GM19238 (cell line): ENCODE data around the gene KLK13.

Experiments used
- DNase-seq: peaks from one replicate; pipeline ENCODE4 v3.0.0; 2011; ENCODE audit warnings: low spot score; ENCODE audit not compliant: insufficient read length

The KLK13 gene

GRCh38 chr19:51060973-51061372 is 3.9 kb downstream of the KLK13 start:
- no peak for DNase-seq

- DNase-seq, result no peak
Observed at GRCh38 chr19:51060336-51060735, 4.6 kb downstream of the KLK13 start.

DNA sequence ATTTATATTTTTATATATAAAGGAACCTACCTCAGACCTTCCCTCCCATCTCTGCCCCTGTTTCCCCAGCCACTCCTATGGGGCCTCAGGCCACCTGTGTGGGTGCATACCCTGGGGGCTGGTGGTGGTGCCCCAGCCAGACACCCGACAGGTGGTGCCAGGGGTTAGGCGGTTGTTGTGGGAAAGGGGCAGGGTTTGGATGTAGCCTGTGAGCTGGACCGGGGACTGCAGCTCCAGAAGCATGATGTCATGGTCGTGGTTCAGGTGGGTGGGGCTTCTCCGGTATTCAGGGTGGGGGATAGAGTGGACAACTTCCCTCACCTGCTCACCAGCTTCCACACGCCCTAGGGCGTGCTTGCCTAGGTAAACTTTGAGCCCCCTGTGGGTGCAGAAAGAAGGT is 5.2 kb downstream of the KLK13 start:
- DNase-seq, result no peak

GRCh38 chr19:51055866-51056265 is 9.0 kb downstream of the KLK13 start:
- no peak for DNase-seq

DNA sequence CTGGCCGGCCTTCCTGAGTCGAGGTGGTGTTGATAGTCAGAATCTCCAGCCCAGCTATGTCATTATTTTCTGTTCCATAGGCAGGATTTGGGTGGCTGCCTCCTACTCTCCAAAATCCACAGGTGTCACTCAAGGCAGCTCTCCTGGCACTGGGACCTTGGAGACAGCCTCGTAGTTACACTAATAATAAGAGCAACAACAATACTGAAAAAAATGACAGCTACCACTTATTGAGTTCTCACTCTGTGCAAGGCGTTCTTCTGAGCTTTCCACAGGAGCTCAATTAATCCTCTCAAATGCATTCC is 17.9 kb downstream of the KLK13 start:
- DNase-seq, result no peak

DNA sequence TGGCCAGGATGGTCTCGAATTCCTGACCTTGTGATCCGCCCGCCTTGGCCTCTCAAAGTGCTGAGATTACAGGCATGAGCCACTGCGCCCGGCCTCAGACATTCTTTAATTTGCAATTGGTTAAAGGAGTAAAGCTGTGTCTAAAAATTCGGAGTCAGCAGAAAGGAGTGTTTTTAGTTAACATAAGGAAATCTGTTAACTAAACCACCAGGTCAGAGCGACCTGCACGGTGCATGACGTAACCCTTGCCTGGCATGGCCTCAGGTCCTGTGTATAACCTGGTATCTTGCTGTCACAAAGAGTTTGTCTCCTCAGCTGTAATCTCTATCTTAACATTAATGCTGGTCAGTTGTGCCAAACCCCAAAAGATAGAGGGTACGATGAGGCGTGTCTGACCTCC is 20.6 kb downstream of the KLK13 start:
- no peak for DNase-seq

DNA sequence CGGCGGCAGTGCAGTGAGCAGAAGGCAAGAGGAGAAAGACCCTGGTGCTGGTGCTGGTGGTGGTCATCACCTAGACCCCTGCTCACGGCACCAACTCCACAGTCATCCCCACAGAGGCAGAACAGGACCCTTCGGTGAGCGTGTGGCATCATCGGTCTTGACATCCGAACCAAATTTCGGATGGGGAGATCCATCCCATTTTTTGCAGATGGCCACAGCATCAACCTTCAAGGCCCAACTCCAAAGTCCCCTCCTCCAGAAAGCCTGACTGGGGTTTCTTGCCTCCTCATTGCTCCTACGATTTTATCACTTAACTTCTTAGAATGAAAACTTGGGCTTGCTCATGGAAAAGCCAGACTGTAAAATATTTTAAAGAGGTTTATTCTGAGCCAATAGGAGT is 21.4 kb downstream of the KLK13 start:
- no peak for DNase-seq

- no peak for DNase-seq
Observed at GRCh38 chr19:51040151-51040550, 24.7 kb downstream of the KLK13 start.

- DNase-seq, result no peak
Observed at GRCh38 chr19:51036519-51036918, 28.4 kb downstream of the KLK13 start.

DNA sequence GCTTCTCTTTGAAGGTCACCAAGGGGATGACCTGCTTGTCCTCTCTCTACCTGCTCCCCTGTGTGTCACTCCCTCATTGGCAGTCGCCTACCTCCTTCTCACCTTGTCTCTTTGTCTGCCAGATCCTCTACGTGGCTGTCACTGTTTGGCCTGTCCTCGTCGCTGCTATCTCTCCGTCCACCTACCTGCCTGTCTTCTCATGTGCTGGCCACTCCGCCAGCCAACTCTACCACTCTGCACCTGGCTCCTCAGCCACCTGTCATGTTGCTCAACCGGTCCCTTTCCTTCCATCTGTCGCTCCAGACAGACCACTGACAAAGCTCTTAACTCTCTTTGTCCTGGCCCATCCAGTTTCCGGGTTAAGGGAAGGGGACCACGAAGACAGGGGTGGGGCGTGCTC is 30.2 kb downstream of the KLK13 start, which contains the start of gene KLK12:
Gene KLK12, minus strand, starts transcription at position 299 of the 400 bp plus-strand sequence. CDS start 381 bp downstream, outside the sequence.
- no peak for DNase-seq

DNA sequence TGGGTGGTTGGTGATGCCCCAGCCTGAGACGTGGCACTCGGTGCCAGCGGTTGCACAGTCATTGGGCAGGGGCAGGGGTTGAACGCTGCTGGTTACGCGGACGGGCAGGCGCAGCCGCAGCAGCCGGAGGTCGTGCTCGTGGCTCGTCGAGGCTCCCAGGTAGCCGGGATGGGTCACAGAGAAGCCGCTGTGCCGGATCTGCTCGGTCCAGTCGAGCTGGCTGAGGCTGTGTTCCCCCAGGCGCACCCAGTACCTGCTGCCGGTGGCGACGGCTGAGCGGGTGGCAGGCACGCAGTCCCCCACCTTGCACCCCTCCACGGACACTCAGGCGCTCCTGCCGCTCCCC is 33.0 kb downstream of the KLK13 start:
- no peak for DNase-seq

GRCh38 chr19:51031220-51031879 is 33.5 kb downstream of the KLK13 start:
- no peak for DNase-seq

- DNase-seq, result no peak
Observed at GRCh38 chr19:51030631-51031030, 34.3 kb downstream of the KLK13 start.

- DNase-seq, result no peak
Observed at GRCh38 chr19:51029718-51030117, 35.2 kb downstream of the KLK13 start.

DNA sequence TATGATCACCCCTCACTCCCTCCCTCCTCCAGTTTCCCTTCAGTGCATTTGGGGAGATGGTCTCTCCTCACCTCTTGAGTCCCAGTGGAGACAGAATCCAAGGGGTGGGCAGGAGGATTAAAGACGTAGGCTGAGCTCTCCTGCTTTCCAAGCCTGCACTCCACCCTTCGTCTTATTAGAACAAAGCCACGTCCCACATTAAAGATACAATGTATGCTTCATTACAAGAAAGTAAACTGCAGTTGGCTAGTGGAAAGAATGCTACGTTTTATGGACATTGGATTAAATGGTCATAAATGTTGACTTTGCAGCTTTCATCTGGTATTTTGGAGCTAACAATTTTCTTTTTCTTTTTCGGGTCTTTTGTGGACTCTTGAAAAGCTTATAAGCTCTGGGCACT is 37.0 kb downstream of the KLK13 start:
- no peak for DNase-seq

- no peak for DNase-seq
Observed at GRCh38 chr19:51027126-51027806, 37.6 kb downstream of the KLK13 start.

DNA sequence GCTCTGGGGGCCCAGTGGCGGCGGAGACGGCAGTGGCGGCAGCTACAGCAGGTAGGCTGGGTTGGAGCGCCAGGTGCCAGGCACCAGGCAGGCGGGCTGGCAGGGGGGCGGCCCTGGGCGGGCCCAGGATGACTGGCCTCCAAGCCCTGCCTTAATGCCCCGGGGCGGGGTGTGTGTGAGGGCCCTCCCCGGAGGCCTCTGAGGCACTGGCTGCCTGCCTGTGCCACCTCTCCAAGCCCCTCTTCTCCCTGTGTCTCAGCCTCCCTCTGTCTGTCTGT is 38.4 kb downstream of the KLK13 start, which contains the start of gene KLK11:
Gene KLK11, minus strand, starts transcription at position 63 of the 278 bp plus-strand sequence. CDS start 985 bp downstream, outside the sequence.
- no peak for DNase-seq

GRCh38 chr19:51025809-51026553 is 38.9 kb downstream of the KLK13 start:
- DNase-seq, result no peak

DNA sequence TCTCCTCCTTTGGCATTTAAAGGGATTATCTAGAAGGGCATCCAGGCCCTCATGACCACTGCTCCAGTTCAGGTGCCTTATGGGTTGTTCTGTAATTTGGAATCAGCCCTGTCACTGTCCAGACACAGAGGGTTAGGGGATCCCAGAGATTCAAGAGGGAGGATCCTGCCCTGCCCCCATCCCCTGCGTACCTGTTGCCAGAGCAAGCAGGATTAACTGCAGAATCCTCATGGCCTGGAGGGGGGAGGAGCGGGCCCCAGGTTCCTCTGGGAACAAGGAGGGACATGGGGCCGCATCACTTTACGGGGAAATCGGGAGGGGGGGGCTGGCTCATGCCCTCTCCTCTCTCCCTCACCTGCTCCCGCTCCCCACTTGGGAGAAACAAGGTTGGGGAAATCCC is 39.5 kb downstream of the KLK13 start:
- no peak for DNase-seq

GRCh38 chr19:51024924-51025323 is 40.0 kb downstream of the KLK13 start:
- no peak for DNase-seq

DNA sequence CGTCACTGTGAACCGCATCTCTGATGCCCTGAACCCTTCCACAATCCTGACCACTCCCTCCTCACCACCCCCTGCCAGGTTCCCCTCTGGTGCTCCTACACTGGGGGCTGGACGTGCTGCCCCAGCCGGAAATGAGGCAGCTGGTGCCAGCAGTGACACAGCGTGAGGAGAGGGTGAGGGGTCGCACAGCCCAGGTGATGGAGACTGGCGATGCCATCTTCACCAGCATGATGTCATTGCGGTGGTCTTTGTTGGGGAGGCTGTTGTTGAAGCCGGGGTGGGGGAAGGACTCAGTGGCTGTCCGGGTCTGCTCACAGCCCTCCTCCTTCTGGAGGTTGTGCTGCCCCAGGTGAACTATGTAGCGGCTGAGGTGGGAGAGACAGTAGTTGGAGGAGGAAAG is 40.9 kb downstream of the KLK13 start:
- DNase-seq, result no peak

- no peak for DNase-seq
Observed at GRCh38 chr19:51022526-51022925, 42.4 kb downstream of the KLK13 start.
